NCI-H446 (cell line): ENCODE data around the gene NT5C2.

Experiments
- DNase-seq, 2 experiments: peaks; one replicate each; lab custom pipeline; 2025; lab: John Stamatoyannopoulos, UW

Gene NT5C2

DNA sequence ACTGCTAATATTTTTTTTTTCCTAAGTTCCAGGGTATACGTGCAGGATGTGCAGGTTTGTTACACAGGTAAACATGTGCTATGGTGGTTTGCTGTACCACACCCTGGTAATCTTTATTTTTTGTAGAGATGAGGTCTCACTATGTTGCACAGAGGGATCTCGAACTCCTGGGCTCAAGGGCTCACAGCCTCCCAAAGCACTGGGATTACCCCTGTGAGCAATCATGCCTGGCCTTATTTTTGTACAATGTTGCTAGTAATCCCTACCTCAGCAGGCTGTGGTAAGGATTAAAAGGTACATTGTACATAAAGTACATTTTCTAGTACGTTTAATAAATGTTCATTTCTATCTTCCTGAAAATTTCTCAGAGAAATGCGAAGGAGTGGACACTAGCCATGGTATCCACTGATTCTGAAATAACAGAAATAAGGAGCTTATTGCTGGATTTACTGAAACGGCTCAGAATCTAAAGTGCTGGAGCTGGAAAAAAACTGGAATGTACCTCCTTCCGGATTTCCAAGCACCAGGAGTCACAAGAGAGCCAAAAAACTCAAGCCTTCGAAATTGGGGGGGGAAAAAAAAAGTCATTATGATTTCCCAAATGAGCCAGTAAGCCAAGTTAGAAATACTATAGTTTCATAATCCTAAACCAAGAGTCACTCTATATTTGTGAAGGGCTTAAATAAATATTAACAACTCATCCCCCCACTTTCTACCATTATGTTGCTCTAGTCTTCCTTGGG, 69.6 kb downstream of the NT5C2 start:
- DNase-seq, result no peak

DNA sequence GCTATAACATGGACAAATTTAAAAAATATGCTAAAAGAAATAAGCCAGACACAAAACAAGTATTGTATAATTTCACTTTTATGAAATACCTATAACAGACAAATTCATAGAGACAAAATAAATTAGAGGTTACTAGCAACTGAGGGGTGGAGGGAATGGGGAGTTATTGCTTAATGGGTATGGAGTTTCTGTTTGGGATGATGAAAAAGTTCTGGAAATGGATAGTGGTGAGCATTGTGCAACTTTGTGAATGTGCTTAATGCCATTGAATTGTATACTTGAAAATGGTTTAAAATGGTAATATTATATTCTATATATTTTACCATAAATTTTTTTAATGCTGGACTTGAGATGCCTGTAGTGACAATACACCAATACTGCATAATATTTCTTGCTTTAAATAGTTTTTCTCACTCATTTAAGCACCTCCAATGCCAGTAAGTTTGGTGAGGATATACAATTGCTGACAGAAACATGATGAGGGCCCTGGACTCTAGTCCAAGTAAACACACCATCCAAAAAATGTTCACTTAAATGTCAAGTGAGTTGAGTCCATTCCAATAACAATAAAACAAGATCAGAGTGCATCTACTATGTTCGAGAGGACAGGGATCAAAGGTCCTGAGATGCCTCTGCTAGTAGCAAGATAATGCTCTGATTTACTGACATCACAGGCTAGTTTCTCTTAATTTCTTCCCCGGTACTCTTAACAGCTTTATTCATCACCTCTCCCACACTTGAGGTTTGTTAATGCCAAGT, 71.9 kb downstream of the NT5C2 start:
- no peak for DNase-seq

DNA sequence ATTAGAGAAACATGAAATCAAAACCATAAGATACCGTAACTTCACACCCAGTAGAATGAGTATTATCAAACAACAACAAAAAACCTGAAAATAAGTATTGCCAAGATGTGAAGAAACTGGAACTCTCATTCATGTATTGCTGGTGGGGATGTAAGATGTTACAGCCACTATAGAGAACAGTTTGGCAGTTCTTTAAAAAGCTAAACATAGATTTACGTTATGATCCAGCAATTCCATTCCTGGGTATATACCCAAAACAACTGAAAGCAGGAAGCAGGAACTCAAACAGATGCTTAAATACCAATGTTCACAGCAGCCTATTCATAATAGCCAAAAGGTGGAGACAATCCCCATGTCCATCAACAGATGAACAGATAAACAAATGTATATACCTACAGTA, 72.5 kb downstream of the NT5C2 start:
- DNase-seq, result no peak

DNA sequence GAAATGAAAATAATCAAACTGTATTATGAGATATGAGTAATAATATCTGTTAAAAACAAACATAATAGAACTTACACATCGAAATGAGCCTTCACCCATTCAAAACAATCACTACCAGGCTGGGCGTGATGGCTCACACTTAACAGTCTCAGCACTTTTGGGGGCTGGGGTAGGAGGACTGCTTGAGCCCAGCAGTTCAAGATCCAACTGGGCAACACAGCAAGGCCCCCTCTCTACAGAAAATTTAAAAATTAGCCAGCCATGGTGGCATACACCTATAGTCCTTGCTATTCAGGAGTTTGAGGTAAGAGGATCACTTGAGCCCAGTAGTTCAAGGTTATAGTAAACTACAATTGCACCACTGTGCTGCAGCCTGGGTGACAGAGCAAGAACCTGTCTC, 75.8 kb downstream of the NT5C2 start:
- DNase-seq, result no peak

DNA sequence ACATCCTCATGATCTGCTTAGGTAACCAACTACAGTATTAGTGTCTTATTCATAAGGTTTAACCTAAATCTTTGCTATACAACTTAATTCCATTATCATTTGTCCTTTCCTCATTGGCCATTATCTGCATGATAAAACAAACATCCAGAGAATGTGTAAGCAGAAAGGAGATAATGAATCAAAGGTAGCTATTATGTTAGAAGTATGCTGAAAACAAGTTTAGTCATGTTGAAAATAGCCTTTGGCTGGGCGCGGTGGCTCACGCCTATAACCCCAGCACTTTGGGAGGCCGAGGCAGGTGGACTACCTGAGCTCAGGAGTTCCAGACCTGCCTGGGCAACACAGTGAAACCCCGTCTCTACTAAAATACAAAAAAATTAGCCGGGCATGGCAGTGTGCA, 78.2 kb downstream of the NT5C2 start:
- no peak for DNase-seq

DNA sequence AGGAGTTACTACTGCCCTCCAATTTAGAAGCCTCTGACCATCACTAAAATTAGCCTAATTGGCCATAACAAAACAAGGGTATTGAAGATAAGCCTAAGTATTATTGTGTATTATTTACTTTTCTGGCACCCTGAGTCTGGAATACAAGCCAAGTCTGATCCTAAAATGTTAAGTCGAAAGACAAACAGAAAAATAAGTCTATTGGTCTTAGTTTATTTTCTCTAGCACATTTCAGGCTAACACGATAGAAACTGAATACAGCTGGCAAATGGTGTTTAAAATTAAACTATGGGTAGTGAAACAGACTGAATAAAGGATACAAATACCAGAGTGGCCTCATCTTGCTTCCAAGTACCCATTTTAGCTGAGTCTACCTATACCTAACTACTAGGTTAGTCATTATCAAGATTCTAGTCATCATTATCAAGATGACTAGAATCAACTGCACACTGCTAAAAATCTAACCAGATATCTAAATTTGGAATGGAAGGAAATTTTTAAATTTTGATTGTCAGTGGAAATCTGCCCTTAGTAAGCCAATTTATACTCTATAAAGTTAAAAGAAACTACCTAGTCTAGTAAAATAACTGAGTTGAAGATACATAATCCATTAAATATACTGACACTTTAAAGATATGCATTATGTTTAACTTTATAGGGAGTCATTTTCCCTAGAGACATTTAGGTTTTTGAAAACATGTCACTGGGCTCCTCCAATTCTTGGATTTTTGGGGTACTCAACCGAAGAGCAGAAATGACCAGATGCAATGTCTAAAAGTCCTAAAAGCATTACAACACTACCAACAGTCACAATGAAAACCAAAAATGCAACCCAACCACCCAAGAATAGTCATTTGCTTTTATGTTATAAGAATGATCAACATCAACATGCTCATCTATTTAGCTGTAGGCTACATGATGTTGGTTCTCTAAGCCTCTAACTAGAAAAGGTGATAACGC, 80.9 kb downstream of the NT5C2 start:
- DNase-seq, result no peak

DNA sequence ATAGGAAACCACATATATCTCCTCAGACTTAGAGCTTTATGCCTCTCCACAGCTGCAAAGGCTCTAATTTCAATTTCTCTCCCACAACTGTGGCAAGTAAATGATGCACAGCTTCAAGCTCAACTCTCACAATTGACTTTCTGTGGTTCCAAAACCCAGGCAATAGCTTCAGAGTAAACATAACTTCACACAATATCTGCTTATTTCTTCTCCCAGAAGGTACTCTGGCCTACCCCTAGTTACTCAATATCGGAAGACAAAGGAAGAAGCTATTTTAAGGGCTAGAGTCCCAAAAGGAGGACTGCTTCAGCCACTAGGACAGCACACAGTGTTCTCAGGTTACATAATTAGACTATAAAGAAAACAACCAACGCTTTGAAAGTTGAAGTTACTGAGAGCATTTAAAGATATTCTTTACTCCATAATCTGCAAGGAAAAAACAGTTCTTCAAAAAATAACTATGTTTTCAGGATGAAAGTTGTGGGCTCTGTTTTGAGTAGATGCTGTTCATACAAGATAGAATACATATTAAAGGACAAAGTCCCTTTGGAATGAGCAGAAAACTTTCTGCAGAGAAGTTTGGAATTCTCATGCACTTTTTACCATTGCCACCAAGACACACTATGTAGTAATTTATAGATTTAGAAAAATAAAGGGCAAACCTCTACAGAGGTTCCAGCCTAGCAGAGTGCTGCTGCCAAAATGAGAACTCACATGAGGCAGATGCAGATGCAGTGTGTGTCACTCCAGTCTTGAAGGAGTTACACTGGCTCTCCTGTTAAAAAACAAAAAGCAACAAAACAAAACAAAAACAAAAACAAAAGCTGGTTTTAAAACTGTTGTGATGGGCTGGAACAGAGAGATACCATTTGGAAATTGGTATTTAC, 81.8 kb downstream of the NT5C2 start:
- DNase-seq, result no peak

DNA sequence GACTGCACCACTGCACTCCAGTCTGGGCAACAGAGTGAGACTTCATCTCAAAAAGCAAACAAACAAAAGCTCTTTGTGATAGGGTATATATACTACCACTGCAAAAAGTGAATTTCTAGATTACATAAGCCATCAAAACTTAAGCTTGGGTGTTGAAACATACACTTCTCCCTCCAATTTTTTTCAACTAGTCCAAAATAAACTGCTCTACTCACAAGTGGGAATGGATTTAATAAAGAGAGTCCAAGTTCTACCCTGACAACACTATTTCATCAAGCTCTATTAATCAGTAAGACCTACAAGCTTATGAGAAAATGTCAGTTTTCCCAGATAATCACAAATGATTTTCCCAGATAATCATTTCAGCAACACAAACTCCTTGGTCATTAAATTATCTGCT, 82.7 kb downstream of the NT5C2 start:
- no peak for DNase-seq

DNA sequence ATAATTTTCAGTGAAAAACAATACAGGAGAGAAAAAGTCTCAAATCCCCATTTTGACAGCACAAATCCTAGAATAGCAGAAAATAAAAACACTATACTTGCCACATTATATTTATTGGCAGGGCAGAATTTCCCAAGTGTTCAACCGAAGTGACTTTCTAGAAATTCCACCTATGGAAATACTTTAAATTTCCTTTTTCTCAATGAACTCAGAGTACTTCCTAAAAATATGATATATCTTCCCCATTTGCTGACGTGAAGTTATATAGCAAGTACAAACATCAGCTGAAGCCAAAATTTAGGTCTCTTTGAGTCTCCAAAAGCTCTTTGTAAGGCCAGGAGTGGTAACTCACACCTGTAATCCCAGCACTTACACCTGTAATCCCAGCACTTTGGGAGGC, 83.3 kb downstream of the NT5C2 start:
- DNase-seq, result no peak

DNA sequence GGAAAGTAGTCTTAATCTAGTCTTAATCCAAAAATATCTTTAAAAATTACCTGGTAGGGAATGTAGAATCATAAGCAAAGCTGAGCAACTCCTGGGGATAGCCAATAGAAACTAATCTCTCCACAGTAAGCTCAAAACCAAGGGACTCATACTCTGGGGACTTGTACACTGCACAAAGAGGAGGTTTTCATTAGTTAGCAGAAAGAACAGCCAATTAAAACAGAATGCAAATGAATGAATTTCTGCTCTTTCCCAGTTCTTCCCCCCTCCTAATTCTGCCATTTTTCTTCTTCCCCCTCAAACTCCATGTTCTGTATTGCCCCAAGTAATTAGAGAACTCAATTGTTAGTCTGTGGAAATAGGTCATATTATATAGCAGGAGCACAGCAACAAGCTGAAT, 86.5 kb downstream of the NT5C2 start:
- DNase-seq, result no peak

DNA sequence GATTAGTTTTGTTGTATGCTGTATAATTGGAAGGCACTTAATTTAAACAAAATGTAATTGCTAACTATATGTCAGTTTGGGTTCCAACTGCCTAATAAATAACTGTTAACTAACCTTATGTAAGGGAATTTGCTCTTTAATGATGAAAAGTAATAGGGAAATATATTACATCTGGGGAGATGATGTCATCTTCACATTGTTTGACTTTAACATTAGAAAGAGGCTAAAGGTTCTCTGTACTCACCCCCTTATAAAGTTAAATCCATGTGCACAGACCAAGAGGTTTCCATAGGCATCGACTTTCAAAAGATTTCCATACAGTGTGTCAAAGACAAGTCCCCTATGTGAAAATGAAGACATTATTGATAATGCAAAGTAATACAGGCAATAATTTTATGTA, 87.6 kb downstream of the NT5C2 start:
- no peak for DNase-seq

DNA sequence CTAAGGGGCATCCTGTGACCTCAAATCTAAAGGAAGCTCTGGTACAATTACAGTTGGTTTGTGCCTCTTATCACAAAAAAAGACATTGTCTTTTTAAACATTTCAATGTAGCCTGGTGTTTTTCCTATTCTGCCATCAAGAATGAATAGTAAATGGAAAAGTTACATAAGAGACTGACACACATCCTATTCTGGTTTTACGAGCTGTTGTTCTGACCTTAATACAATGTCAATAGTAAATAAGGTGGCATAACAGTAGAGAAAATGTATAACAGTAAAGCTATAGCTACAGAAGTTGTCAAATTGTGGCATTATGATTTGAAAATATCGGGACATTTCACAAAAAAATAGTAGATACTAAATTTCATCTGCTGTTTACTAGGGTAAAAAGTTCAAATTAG, 88.4 kb downstream of the NT5C2 start:
- no peak for DNase-seq

DNA sequence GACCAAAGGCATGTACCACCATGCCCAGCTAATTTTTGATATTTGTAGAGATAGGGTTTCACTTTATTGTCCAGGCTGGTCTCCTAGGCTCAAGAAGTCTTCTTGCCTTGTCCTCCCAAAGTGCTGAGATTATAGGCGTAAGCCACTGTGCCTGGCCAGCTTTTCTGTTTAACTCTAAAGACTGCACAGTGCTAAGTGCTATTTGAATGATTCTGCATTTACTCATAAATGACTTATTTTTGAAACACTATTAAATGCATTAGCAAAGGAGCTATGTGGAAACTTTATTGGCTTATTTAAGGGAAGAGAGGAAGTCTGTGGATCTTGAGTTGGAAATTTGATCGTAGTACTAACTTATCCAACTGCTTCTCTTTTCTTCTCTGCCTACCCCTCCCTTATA, 89.1 kb downstream of the NT5C2 start:
- no peak for DNase-seq

DNA sequence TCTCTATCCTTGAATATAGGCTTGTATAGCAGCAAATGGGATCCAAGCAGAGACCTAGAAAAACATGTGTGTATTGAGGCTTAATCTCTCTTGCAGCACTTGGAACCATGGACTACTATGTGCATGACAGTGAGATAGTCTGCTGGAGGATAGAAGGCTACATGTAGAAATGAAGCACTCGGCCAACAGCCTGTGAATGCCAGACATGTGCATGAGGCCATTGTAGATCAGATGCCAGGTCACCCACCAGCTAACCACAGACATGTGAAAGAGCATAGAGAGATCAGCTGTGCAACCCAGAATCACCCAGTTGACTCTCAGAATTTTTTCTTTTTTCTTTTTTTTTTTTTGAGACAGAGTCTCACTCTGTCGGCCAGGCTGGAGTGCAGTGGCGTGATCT, 90.9 kb downstream of the NT5C2 start:
- DNase-seq, result no peak

DNA sequence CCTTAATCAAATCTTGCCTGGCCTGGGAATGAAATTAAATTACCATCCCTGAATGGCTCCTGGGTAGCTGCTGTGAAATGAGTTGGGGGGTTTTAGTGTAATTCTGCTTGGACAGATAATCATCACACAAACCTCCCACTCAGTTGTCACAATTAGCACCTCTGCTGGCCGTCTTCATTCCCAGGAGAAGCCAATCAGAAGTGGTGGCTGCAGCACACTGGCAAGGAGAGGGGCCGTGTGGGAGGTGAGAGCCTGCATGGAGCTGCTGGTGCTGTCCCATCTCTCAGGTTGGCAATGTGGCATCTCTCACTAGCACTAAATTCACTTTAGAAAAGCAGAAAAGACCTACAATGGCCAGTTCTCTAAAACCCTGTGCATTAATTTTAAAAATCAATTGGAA, 92.5 kb downstream of the NT5C2 start:
- DNase-seq, result no peak

DNA sequence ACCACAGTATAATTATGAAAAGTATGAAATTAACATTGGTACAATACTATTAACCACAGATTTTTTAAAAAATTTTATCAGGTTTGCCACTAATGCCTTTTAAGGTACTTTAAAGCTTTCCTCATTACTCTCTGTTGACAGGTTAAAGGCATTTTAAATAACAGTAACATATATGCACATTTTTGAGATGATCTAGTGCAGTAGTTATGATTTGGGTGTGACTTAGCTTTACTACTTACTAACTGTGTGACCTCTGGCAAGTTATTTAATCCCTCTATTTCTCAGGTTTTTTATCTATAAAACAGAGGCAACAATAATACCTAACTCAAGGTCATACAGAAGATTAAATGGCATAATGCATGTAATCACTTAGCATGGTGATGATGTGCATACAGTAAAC, 94.8 kb downstream of the NT5C2 start:
- DNase-seq, result no peak

DNA sequence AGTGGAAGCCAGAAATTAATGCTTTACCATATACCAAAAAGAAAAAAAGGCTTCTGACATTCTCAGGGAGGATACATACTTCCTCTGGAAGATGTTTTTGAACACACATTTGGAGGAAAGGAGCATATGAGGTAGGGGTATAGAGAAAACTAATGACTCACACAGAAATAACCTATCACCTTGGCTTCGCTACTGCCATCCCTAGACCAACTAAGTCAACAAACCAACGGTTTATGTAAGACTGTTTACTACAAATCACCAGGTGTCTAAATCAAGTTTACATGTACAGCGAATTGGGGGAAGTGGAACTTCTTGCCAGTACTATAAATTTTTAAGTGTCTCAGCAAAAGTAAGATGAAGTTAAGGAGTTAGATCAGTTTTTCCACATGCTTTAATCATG, 96.9 kb downstream of the NT5C2 start:
- DNase-seq, result no peak

DNA sequence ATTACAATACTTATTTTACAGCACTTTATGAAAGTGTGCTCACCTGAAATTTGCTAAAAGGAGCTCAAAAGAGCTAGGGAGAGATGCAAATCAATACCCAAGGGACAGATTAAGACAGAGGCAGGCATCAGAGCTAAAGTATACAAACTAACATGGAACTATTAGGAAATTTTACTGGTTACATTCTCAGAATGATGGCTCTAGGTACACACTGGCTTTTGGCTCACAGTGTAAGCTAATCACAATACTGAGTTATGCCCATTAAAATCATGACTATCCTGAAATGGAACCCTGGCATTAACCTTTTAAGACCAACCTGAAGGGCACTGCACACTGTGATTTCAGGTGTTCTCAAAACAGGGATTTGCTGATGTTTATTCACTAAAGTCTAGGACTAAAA, 98.1 kb downstream of the NT5C2 start:
- DNase-seq, result no peak

DNA sequence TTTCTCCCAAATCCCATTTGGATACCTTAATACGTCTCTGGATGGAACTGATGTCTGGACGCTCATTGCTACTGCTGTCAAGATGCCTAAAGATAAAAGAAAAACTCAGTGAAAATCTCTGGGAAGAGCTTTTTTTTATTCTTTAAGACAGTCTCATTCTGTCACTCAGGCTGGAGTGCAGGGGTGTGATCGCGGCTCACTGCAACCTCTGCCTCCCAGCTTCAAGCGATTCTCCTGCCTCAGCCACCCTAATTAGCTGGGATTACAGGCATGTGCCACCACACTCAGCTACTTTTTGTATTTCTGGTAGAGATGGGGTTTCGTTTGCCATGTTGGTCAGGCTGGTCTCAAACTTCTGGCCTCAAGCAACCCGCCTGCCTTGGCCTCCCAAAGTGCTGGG, 102.2 kb downstream of the NT5C2 start:
- no peak for DNase-seq

DNA sequence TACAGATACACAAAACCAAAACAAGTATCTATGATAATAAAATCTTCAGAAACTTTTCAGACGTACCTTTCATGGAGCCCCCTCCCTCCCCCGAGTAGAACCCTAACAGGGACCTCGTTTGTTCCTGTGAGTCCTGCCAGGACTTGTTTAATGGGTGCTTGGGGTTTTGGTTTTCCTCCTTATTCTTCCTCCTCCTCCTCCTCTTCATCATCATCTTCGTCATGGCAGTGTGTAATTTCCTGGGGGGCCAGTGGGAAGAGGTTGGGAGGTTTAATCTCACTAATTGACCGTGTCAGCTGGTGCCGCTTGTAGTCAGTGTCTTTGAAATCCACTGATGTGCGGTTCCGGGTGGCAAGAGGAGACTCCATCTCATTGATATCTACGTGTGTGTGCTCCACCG, 103.6 kb downstream of the NT5C2 start:
- DNase-seq, result no peak

DNA sequence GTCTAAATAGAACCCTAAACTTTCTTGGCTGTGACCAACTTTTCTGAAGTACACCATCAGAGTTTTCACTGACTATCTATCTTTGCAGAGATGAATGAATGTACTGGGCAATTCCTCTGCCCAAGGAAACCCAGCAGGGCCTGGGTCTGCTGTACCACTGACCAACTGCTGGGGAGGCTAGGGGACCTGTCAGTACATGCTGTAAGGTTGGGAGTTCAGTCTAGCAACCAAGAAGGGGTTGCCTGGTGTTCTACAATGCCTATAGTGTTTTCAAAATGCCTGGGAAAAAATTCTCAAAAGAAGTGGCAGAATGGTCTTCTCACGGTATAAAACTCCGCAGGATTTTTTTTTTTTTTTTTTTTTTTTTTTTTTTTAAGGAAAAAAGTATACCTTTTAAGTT, 106.3 kb downstream of the NT5C2 start:
- no peak for DNase-seq

DNA sequence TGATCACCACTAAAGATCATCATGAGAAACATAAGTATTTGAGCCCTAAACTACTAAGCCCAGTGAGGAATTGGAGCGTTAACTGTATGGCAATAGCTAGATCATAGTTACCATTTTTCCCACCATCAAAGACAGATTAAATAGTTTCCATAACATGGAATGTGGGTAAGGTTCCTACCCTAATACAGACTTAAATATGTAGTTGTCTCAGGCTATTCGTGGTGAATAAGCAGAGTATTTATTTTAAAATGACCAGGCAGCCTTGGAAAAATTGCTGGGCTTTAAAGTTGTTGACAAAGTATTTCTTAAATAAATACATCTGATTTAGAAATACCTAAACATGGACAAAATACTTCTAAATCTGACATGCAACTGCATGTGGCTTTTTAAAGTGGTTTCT, 106.8 kb downstream of the NT5C2 start:
- DNase-seq, result no peak
